ENCODE measurements around the gene PPP1R3G.

DNA sequence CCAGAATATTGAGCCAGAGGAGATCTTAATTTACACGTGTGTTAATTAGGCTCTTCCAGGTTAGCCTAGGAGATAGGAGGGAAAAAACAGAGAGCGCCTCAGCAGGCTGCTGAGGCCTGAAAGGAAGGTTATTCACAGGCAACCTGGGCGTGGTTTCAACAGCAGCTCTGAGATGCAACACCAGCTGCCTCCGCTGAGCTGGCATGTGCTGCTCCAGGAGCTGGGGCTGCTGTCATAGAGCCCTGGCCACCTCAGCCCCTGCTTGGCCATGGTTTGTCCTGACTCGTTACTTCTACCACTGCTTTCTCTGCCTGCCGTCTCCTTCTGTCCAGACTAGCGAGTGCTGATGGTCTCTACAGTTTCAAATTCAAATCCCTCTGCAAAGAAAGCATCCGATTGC, 48.9 kb upstream of the PPP1R3G start:
- TF ChIP-seq, protein P1, sequence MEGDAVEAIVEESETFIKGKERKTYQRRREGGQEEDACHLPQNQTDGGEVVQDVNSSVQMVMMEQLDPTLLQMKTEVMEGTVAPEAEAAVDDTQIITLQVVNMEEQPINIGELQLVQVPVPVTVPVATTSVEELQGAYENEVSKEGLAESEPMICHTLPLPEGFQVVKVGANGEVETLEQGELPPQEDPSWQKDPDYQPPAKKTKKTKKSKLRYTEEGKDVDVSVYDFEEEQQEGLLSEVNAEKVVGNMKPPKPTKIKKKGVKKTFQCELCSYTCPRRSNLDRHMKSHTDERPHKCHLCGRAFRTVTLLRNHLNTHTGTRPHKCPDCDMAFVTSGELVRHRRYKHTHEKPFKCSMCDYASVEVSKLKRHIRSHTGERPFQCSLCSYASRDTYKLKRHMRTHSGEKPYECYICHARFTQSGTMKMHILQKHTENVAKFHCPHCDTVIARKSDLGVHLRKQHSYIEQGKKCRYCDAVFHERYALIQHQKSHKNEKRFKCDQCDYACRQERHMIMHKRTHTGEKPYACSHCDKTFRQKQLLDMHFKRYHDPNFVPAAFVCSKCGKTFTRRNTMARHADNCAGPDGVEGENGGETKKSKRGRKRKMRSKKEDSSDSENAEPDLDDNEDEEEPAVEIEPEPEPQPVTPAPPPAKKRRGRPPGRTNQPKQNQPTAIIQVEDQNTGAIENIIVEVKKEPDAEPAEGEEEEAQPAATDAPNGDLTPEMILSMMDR (conservative IDR thresholded peaks at IDR 0.05 in 1 of 2, IDR thresholded peaks at IDR 0.05 in 1 of 2; ENCODE audit: extremely low read depth in 1 of 2, insufficient read depth in 1 of 2, low read depth in 1 of 2, low read length in 2 of 2) = no peak
- no peak for TF ChIP-seq EZH2 (IDR thresholded peaks at IDR 0.05; ENCODE audit: borderline replicate concordance, low read length)
